ENCODE results near the gene HK3. TPM values are rescaled to one million over a fixed set of nuclear protein-coding genes. Genes with fewer than 3 reads are reported as not detected.
A peak's percentile ranks its signal among the peaks of the same experiment; 100 is the strongest.

The HK3 gene
- total and polyA plus RNA-seq, 8 donors = 0.54 to 97.0 (median 1.6) TPM

DNA sequence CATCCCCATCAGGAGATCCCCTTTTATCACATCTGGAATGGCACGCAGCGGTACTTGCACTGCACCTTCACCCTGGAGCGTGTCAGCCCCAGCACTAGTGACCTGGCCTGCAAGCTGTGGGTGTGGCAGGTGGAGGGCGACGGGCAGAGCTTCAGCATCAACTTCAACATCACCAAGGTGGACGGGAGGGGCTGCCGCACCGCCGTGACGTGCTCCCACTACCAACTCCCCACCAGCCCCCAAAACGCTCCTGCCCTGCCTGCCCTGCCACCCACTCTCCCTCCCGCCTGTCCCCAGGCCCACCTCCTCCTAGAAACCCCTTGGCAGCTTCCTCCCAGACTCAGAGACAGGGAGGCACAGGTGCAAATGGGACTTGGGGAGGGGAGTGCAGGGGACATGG is 20.7 kb downstream of the HK3 start:
- intact Hi-C loops (cut with DNase I) = no loop called here
- TF ChIP-seq, protein P1, sequence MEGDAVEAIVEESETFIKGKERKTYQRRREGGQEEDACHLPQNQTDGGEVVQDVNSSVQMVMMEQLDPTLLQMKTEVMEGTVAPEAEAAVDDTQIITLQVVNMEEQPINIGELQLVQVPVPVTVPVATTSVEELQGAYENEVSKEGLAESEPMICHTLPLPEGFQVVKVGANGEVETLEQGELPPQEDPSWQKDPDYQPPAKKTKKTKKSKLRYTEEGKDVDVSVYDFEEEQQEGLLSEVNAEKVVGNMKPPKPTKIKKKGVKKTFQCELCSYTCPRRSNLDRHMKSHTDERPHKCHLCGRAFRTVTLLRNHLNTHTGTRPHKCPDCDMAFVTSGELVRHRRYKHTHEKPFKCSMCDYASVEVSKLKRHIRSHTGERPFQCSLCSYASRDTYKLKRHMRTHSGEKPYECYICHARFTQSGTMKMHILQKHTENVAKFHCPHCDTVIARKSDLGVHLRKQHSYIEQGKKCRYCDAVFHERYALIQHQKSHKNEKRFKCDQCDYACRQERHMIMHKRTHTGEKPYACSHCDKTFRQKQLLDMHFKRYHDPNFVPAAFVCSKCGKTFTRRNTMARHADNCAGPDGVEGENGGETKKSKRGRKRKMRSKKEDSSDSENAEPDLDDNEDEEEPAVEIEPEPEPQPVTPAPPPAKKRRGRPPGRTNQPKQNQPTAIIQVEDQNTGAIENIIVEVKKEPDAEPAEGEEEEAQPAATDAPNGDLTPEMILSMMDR (IDR thresholded peaks at IDR 0.05) = no peak
- Histone ChIP-seq H3K36me3 (peaks cover 0 to 44% of the 10 kb centered on the region in 2 donors), H3K4me3 (no peak overlapping the region), H3K27ac (no peak overlapping the region), H3K9me3 (no peaks in the 10 kb centered on the region), H3K4me1 (no peaks in the 10 kb centered on the region), H3K27me3 (peaks cover 5 to 68% of the 10 kb centered on the region in 2 donors)
- ATAC-seq (no peak), DNase-seq (peak in 1 of 4 donors; percentile 76)

DNA sequence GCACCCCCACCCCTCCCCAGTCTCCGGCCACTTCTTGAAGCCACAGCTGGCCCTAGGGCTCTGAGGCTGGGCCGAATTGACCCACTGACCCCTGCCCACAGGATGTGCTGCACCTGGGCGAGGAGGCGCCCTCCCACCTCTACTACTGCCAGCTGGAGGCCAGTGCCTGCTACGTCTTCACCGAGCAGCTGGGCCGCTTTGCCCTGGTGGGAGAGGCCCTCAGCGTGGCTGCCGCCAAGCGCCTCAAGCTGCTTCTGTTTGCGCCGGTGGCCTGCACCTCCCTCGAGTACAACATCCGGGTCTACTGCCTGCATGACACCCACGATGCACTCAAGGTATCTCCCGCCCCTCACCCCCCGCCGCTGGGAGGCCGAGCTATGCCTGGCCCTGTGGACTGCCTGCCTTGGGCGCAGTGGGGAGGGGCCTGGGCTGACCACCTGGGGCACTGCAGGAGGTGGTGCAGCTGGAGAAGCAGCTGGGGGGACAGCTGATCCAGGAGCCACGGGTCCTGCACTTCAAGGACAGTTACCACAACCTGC is 21.3 kb downstream of the HK3 start:
- H3K27me3 ChIP-seq = peaks cover 5 to 70% of the 10 kb centered on the region in 2 donors

DNA sequence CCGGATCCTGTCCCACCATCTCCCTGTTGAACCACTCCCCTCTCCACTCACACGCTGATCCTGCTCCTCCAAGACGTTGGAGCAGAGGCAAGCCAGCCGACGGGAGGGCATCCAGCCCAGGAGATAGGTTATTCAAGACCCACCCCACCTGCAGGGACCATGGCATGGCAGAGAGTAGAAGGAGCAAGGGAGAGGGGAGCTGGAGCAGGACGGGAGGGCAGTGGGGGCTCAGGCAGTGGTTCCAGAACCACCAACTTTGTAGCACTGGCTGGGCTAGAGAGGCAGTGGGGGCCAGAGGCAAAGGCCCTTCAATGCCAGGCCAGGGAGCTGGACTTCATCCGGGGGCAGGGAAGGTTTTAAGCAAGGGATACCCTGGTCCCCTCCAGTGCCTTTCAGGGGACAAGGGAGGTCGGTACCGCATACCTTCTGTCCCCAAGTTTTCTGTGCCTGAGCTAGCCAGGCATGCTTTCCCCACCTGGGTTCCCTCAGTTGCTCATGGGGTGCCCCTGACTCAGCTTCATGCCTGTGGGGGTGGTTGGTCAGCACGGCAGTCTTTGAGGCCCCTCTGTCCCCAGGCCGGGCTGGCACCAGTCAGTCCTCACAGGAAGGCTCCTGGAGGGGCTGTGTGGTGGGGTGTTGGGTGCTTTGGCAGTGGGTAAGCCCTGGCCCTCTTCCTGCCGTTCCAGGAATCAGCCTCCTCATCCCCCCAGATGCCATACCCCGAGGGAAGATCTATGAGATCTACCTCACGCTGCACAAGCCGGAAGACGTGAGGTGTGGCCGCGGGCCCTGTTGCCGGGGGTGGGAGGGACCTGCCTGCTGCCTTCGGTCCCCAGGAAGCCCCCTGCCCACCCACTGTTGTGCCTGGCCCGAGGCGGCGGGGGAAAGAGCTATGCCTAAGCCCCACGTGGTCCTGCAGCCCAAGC is 22.4 kb downstream of the HK3 start:
- Histone ChIP-seq H3K4me1 (no peaks in the 10 kb centered on the region), H3K27me3 (peaks cover 5 to 70% of the 10 kb centered on the region in 2 donors), H3K36me3 (peaks cover 0 to 27% of the 10 kb centered on the region in 2 donors), H3K27ac (no peak overlapping the region), H3K4me3 (no peak overlapping the region), H3K9me3 (no peaks in the 10 kb centered on the region)
- intact Hi-C loops (cut with DNase I) = no loop called here
- TF ChIP-seq, protein P1 (IDR thresholded peaks at IDR 0.05) = no peak
- ATAC-seq (no peak), DNase-seq (peak in 1 of 4 donors; percentile 74)

More for the DNA sequence above, 21.3 kb downstream of the HK3 start:
- TF ChIP-seq, protein P1 (IDR thresholded peaks at IDR 0.05) = no peak
- no peaks in the 10 kb centered on the region for H3K4me1 ChIP-seq
- intact Hi-C loops (cut with DNase I) = no loop called here
- peaks cover 0 to 38% of the 10 kb centered on the region in 2 donors for H3K36me3 ChIP-seq
- H3K27ac ChIP-seq = no peak overlapping the region
- ATAC-seq = no peak
- no peak overlapping the region for H3K4me3 ChIP-seq
- H3K9me3 ChIP-seq = no peaks in the 10 kb centered on the region
- peak in 1 of 4 donors; percentile 80 for DNase-seq

DNA sequence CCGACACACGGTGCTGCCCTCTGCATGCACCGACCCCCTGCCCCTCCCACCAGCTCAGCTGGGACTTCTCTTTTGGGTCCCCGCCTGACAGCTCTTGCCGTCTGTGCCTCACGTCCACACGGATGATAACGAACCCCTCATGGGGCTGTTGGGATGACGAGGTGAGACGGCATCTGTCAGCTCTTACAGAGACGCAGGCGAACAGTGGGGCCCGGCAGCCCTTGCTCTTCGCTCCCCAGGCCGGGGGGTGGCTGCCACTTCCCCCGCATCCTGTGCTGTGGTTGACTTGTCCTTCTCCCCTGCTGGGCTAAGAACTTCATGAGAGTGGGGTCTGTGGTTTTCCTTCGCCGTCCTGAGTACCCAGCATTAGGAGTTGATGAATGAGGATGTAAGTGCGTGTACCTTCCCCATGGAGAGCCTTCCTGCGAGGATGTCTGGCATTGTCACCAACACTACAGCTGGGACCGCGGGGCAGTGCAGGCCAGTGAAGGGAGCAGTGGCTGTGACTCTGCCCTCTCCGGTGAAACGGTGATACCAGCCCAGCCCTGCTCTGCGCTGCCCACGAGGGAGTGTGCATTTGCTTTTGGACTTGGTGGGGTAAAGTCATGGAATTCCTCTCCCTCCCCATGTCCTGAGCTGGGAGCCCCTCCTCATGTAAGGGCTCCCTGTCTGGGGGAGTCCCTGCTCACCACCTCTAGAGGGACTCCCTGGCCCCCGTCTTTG is 23.2 kb downstream of the HK3 start:
- ATAC-seq (peak; percentile 11), DNase-seq (peak in 1 of 4 donors; percentile 75)
- Histone ChIP-seq H3K4me1 (no peaks in the 10 kb centered on the region), H3K27me3 (peaks cover 5 to 70% of the 10 kb centered on the region in 2 donors), H3K9me3 (no peaks in the 10 kb centered on the region), H3K4me3 (no peak overlapping the region), H3K27ac (no peak overlapping the region), H3K36me3 (peaks cover 0 to 19% of the 10 kb centered on the region in 2 donors)
- intact Hi-C loops (cut with DNase I) = no loop called here
- TF ChIP-seq, protein P1 (IDR thresholded peaks at IDR 0.05) = no peak

All from left lung (tissue), 10 donors.